HCT116 (cell line): ENCODE data around the gene MCOLN3. TPM values are rescaled to one million over a fixed set of nuclear protein-coding genes. Genes with fewer than 3 reads are reported as not detected.

Experiments used
- ATAC-seq: fragments of 200-7000 bp; cut with Tn5 transposase; 2 replicates; pipeline ENCODE4 v1.9.1; 2020; ENCODE audit warnings: mild to moderate bottlenecking, moderate library complexity
- BruUV-seq: library from RNA; stranded (reverse); fragments of 400-500 nt; replicated peaks from 2 replicates; lab custom pipeline; 2021; lab: Mats Ljungman, UMichigan
- CTCF ChIA-PET: fragments of 300-600 bp; sonication (Branson Sonifier 250); formaldehyde crosslinking; loops from one replicate; lab custom pipeline; 2021; ENCODE audit warnings: antibody characterized with exemption; lab: Charles Lee
- POLR2A ChIA-PET: fragments of 300-600, 350-600 bp; sonication (Branson Sonifier 250); formaldehyde crosslinking; loops from one replicate; lab custom pipeline; 2021; ENCODE audit warnings: antibody characterized with exemption; lab: Charles Lee
- RAD21 ChIA-PET, 2 experiments: fragments of 300-600 bp; sonication (Branson Sonifier 250); formaldehyde crosslinking; loops; one replicate each; lab custom pipeline; 2023; ENCODE audit warnings: low total read pairs in 2 of 2; ENCODE audit not compliant: uncharacterized antibody in 2 of 2, unreplicated experiment in 2 of 2, low non-redundant PET in 1 of 2; lab: Charles Lee
- DNase-seq: peaks from one replicate; pipeline ENCODE4 v3.0.0-alpha.2; 2010; ENCODE audit warnings: low read depth, low spot score
- H2AFZ ChIP-seq: fragments of 200-600 bp; shearing (Covaris generic), sonication (generic); 2 replicates; pipeline ENCODE4 v1.6.1; 2017; ENCODE audit warnings: low read depth, mixed run types, mixed read lengths, antibody characterized with exemption, low read length; ENCODE audit not compliant: poor library complexity, severe bottlenecking
- H3K27ac ChIP-seq: 2 replicates; pipeline ENCODE4 v1.5.1; 2012; ENCODE audit warnings: low read depth, low read length
- H3K27me3 ChIP-seq: fragments of 200-600 bp; sonication (generic); 2 replicates; pipeline ENCODE4 v1.6.1; 2016; ENCODE audit warnings: mixed run types, low read length, mixed read lengths; ENCODE audit not compliant: insufficient read depth
- H3K36me3 ChIP-seq, 2 experiments: fragments of 200-500 bp in 1 of 2; fragments of 200-600 bp in 1 of 2; sonication (Bioruptor generic) in 1 of 2; sonication (generic) in 1 of 2; 2 replicates each; pipeline versions ENCODE4 v1.5.1 to v1.6.1; 2014 to 2016; ENCODE audit warnings: low read length in 2 of 2, inconsistent platforms in 1 of 2, mixed read lengths in 1 of 2, mixed run types in 1 of 2; ENCODE audit not compliant: insufficient read depth in 2 of 2, control insufficient read depth in 1 of 2
- H3K4me1 ChIP-seq, 2 experiments: fragments of 200-600 bp in 1 of 2; sonication (generic) in 1 of 2; 2 replicates each; pipeline versions ENCODE4 v1.5.1 to v1.6.1; 2012 to 2017; ENCODE audit warnings: low read length in 2 of 2, inconsistent platforms in 1 of 2, mild to moderate bottlenecking in 1 of 2, mixed read lengths in 1 of 2, mixed run types in 1 of 2, moderate library complexity in 1 of 2; ENCODE audit not compliant: insufficient read depth in 2 of 2, control insufficient read depth in 1 of 2
- H3K4me2 ChIP-seq: fragments of 200-600 bp; sonication (generic); 2 replicates; pipeline ENCODE4 v1.6.1; 2017; ENCODE audit warnings: mixed run types, low read length, mixed read lengths
- H3K4me3 ChIP-seq, 2 experiments: fragments of 200-600 bp in 1 of 2; sonication (generic) in 1 of 2; replicated peaks in 1 of 2; 2 replicates each; pipeline ENCODE4 v1.5.1; 2011 to 2016; ENCODE audit warnings: low read length in 2 of 2, control low read depth in 1 of 2, low read depth in 1 of 2, mild to moderate bottlenecking in 1 of 2, mixed read lengths in 1 of 2, mixed run types in 1 of 2
- H3K79me2 ChIP-seq: fragments of 200-600 bp; sonication (generic); 2 replicates; pipeline ENCODE4 v1.6.1; 2017; ENCODE audit warnings: mild to moderate bottlenecking, mixed run types, low read length, moderate library complexity, mixed read lengths; ENCODE audit not compliant: insufficient read depth
- H3K9ac ChIP-seq: fragments of 200-600 bp; sonication (generic); 2 replicates; pipeline ENCODE4 v1.6.1; 2016; ENCODE audit warnings: low read length, mixed read lengths
- H3K9me2 ChIP-seq: fragments of 200-600 bp; sonication (generic), shearing (Covaris generic); 2 replicates; pipeline ENCODE4 v1.6.1; 2017; ENCODE audit warnings: mixed run types, mild to moderate bottlenecking, moderate library complexity; ENCODE audit not compliant: insufficient read depth
- H3K9me3 ChIP-seq, 2 experiments: fragments of 200-500 bp in 1 of 2; fragments of 200-600 bp in 1 of 2; sonication (Bioruptor generic) in 1 of 2; sonication (generic) in 1 of 2; 2 replicates each; pipeline ENCODE4 v1.6.1; 2014 to 2017; ENCODE audit warnings: low read length in 2 of 2, mixed read lengths in 2 of 2, inconsistent platforms in 1 of 2, low read depth in 1 of 2, mild to moderate bottlenecking in 1 of 2, mixed run types in 1 of 2, moderate library complexity in 1 of 2; ENCODE audit not compliant: control insufficient read depth in 1 of 2, insufficient read depth in 1 of 2
- H4K20me1 ChIP-seq: fragments of 200-600 bp; sonication (generic), shearing (Covaris generic); 2 replicates; pipeline ENCODE4 v1.6.1; 2017; ENCODE audit warnings: mixed run types, mild to moderate bottlenecking, moderate library complexity; ENCODE audit not compliant: insufficient read depth
- CBX3 ChIP-seq: IDR thresholded peaks from 2 replicates; pipeline ENCODE4 v1.6.1; 2012; ENCODE audit warnings: low read depth
- CEBPB ChIP-seq: IDR thresholded peaks from 2 replicates; pipeline ENCODE4 v1.6.1; 2012; ENCODE audit warnings: low read depth
- EGR1 ChIP-seq: IDR thresholded peaks from 2 replicates; pipeline ENCODE4 v1.6.1; 2012; ENCODE audit warnings: low read depth
- ELF1 ChIP-seq: IDR thresholded peaks from 2 replicates; pipeline ENCODE4 v1.6.1; 2012; ENCODE audit warnings: low read depth, borderline replicate concordance
- EZH2 ChIP-seq: fragments of 200-600 bp; sonication (generic); IDR thresholded peaks from 2 replicates; pipeline ENCODE4 v1.6.1; 2017; ENCODE audit warnings: antibody characterized with exemption, mixed run types
- EZH2phosphoT487 ChIP-seq: fragments of 200-600 bp; IDR thresholded peaks from 2 replicates; pipeline ENCODE4 v1.6.1; 2018; ENCODE audit warnings: antibody characterized with exemption, borderline replicate concordance
- FOSL1 ChIP-seq: IDR thresholded peaks from 2 replicates; pipeline ENCODE4 v1.6.1; 2012; ENCODE audit warnings: low read depth
- JUND ChIP-seq: IDR thresholded peaks from 2 replicates; pipeline ENCODE4 v1.6.1; 2012
- MAX ChIP-seq: IDR thresholded peaks from 2 replicates; pipeline ENCODE4 v1.6.1; 2012
- POLR2A ChIP-seq: IDR thresholded peaks from 2 replicates; pipeline ENCODE4 v1.7.0; 2011; ENCODE audit warnings: borderline replicate concordance; ENCODE audit not compliant: insufficient read depth, insufficient read length; ENCODE audit errors: extremely low read depth
- POLR2AphosphoS5 ChIP-seq: IDR thresholded peaks from 2 replicates; pipeline ENCODE4 v1.6.1; 2011; ENCODE audit warnings: mild to moderate bottlenecking, low read depth, low read length, moderate library complexity
- RAD21 ChIP-seq: IDR thresholded peaks from 2 replicates; pipeline ENCODE4 v1.6.1; 2012; ENCODE audit warnings: low read depth, mild to moderate bottlenecking
- SIN3A ChIP-seq: IDR thresholded peaks from 2 replicates; pipeline ENCODE4 v1.6.1; 2012; ENCODE audit warnings: low read depth
- SP1 ChIP-seq: IDR thresholded peaks from 2 replicates; pipeline ENCODE4 v1.6.1; 2012; ENCODE audit warnings: low read depth
- SRF ChIP-seq: IDR thresholded peaks from 2 replicates; pipeline ENCODE4 v1.6.1; 2012; ENCODE audit warnings: low read depth
- YY1 ChIP-seq: IDR thresholded peaks from 2 replicates; pipeline ENCODE4 v1.6.1; 2011; ENCODE audit warnings: low read length, low read depth, moderate library complexity, mild to moderate bottlenecking; ENCODE audit not compliant: insufficient replicate concordance; ENCODE audit errors: extremely low read depth
- ZFX ChIP-seq: fragments of 450-650 bp; IDR thresholded peaks from 2 replicates; pipeline ENCODE4 v1.6.1; 2017
- ZNF274 ChIP-seq: fragments of 200-500 bp; sonication (Bioruptor generic); IDR thresholded peaks from 2 replicates; pipeline ENCODE4 v1.6.1; 2014; ENCODE audit warnings: mild to moderate bottlenecking, low read depth, low read length, inconsistent platforms
- intact Hi-C: fragments of 100-400 bp; cut with micrococcal nuclease; formaldehyde crosslinking; loops from 2 replicates; pipeline ENCODE4 v1.10.0; 2022
- total RNA-seq: library from RNA; stranded (reverse); gene quantifications from one replicate; pipeline ENCODE4 v1.2.1, GENCODE V29; 2021; ENCODE audit not compliant: unreplicated experiment
- TF ChIP-seq, protein P1 (sequence below): IDR thresholded peaks from 2 replicates; pipeline ENCODE4 v1.6.1; 2011; ENCODE audit warnings: mild to moderate bottlenecking, low read length, moderate library complexity; ENCODE audit not compliant: insufficient replicate concordance; ENCODE audit errors: extremely low read depth
- TF ChIP-seq, protein P2 (sequence below), 3 experiments: fragments of 200-600 bp in 1 of 3; sonication (generic) in 1 of 3; IDR thresholded peaks in 2 of 3; conservative IDR thresholded peaks in 1 of 3; 2 replicates each; pipeline ENCODE4 v1.5.1; 2012 to 2017; ENCODE audit warnings: low read depth in 2 of 3, low read length in 2 of 3, antibody characterized with exemption in 1 of 3, borderline replicate concordance in 1 of 3, control low read depth in 1 of 3, mild to moderate bottlenecking in 1 of 3, mixed read lengths in 1 of 3, mixed run types in 1 of 3, moderate library complexity in 1 of 3; ENCODE audit not compliant: insufficient read depth in 1 of 3
- TF ChIP-seq, protein P3 (sequence below): IDR thresholded peaks from 2 replicates; pipeline ENCODE4 v1.6.1; 2012
- TF ChIP-seq, protein P4 (sequence below): IDR thresholded peaks from 2 replicates; pipeline ENCODE4 v1.6.1; 2012; ENCODE audit warnings: low read depth

Gene MCOLN3
- total RNA-seq, 1 experiment from 2014 or later, result 10.7 TPM

DNA sequence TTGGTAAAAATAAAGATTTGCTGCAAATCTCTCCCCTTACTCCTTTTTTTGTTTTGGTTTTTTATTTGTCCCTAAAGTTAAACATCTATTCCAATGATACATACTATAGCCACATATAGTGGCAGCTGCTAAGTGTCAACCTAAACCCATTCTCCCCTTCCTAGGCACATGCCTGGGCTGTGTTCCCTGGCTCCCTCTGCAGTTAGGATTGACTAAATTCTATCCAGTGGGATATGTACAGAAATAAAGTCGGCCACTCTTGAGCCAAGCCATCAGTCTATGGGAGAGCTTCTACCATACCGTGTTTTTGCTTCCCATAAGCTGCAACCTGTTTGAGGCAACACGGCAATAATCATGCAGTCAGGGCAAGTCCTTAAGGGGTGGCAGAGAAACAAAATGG is 23.6 kb downstream of the MCOLN3 start:
- intact Hi-C loops, result no loop called here
- Histone ChIP-seq H3K9me2 (no peaks in the 10 kb centered on the region), H4K20me1 (no peaks in the 10 kb centered on the region), H3K4me3 (no peak overlapping the region), H3K79me2 (no peaks in the 10 kb centered on the region), H3K27ac (no peak overlapping the region), H3K4me1 (no peaks in the 10 kb centered on the region), H3K4me2 (no peak overlapping the region), H3K9ac (no peak overlapping the region), H3K9me3 (no peaks in the 10 kb centered on the region), H3K36me3 (peaks cover 0 to 5% of the 10 kb centered on the region in 2 experiments; a peak in 1 of 4 replicates), H2AFZ (no peak overlapping the region), H3K27me3 (no peaks in the 10 kb centered on the region)
- ChIA-PET RAD21 (no interaction called here), CTCF (interaction anchor here (1.4 to 2.9 kb wide), 2 partner anchors 77 to 80 kb away, joined by 3 to 15 read pairs; no protein-coding TSS in a partner anchor), POLR2A (no interaction called here)
- ATAC-seq (peak; percentile 80), DNase-seq (no peak)
- BruUV-seq, result no TSS peak
- TF ChIP-seq ZNF274 (no peak), ZFX (no peak), POLR2A (no peak), SIN3A (no peak), RAD21 (peak; percentile 32), YY1 (no peak), POLR2AphosphoS5 (no peak), CEBPB (no peak), EZH2phosphoT487 (no peak), ELF1 (no peak), JUND (no peak), SRF (no peak), SP1 (no peak), MAX (peak; percentile 37; the same call in 1 of the 2 replicates), EGR1 (no peak), FOSL1 (no peak), EZH2 (no peak), CBX3 (no peak)
- TF ChIP-seq, protein P1, sequence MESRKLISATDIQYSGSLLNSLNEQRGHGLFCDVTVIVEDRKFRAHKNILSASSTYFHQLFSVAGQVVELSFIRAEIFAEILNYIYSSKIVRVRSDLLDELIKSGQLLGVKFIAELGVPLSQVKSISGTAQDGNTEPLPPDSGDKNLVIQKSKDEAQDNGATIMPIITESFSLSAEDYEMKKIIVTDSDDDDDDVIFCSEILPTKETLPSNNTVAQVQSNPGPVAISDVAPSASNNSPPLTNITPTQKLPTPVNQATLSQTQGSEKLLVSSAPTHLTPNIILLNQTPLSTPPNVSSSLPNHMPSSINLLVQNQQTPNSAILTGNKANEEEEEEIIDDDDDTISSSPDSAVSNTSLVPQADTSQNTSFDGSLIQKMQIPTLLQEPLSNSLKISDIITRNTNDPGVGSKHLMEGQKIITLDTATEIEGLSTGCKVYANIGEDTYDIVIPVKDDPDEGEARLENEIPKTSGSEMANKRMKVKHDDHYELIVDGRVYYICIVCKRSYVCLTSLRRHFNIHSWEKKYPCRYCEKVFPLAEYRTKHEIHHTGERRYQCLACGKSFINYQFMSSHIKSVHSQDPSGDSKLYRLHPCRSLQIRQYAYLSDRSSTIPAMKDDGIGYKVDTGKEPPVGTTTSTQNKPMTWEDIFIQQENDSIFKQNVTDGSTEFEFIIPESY, result no peak
- TF ChIP-seq, protein P2, sequence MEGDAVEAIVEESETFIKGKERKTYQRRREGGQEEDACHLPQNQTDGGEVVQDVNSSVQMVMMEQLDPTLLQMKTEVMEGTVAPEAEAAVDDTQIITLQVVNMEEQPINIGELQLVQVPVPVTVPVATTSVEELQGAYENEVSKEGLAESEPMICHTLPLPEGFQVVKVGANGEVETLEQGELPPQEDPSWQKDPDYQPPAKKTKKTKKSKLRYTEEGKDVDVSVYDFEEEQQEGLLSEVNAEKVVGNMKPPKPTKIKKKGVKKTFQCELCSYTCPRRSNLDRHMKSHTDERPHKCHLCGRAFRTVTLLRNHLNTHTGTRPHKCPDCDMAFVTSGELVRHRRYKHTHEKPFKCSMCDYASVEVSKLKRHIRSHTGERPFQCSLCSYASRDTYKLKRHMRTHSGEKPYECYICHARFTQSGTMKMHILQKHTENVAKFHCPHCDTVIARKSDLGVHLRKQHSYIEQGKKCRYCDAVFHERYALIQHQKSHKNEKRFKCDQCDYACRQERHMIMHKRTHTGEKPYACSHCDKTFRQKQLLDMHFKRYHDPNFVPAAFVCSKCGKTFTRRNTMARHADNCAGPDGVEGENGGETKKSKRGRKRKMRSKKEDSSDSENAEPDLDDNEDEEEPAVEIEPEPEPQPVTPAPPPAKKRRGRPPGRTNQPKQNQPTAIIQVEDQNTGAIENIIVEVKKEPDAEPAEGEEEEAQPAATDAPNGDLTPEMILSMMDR (IDR thresholded peaks at IDR 0.05 in 2 of 3, conservative IDR thresholded peaks at IDR 0.05 in 1 of 3; ENCODE audit: borderline replicate concordance in 1 of 3, insufficient read depth in 1 of 3, low read depth in 2 of 3, low read length in 2 of 3), result peak; percentile 15 to 23 (median 22); a peak in 3 of 6 replicates
- TF ChIP-seq, protein P3, sequence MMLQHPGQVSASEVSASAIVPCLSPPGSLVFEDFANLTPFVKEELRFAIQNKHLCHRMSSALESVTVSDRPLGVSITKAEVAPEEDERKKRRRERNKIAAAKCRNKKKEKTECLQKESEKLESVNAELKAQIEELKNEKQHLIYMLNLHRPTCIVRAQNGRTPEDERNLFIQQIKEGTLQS, result no peak
- TF ChIP-seq, protein P4, sequence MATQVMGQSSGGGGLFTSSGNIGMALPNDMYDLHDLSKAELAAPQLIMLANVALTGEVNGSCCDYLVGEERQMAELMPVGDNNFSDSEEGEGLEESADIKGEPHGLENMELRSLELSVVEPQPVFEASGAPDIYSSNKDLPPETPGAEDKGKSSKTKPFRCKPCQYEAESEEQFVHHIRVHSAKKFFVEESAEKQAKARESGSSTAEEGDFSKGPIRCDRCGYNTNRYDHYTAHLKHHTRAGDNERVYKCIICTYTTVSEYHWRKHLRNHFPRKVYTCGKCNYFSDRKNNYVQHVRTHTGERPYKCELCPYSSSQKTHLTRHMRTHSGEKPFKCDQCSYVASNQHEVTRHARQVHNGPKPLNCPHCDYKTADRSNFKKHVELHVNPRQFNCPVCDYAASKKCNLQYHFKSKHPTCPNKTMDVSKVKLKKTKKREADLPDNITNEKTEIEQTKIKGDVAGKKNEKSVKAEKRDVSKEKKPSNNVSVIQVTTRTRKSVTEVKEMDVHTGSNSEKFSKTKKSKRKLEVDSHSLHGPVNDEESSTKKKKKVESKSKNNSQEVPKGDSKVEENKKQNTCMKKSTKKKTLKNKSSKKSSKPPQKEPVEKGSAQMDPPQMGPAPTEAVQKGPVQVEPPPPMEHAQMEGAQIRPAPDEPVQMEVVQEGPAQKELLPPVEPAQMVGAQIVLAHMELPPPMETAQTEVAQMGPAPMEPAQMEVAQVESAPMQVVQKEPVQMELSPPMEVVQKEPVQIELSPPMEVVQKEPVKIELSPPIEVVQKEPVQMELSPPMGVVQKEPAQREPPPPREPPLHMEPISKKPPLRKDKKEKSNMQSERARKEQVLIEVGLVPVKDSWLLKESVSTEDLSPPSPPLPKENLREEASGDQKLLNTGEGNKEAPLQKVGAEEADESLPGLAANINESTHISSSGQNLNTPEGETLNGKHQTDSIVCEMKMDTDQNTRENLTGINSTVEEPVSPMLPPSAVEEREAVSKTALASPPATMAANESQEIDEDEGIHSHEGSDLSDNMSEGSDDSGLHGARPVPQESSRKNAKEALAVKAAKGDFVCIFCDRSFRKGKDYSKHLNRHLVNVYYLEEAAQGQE, result no peak
